Ascending aorta (tissue), 2 donors: ENCODE measurements around the gene CHCT1. TPM values are rescaled to one million over a fixed set of nuclear protein-coding genes. Genes with fewer than 3 reads are reported as not detected.

Experiments
- DNase-seq, 2 donors: peaks; one replicate each; pipeline ENCODE4 v3.0.0-alpha.2; 2019; ENCODE audit warnings: low spot score in 2 of 2
- H3K27ac ChIP-seq, 2 donors: fragments of 200-600 bp; sonication (generic); one replicate each; pipeline ENCODE4 v1.5.1; 2016 to 2017; ENCODE audit warnings: mild to moderate bottlenecking in 1 of 2
- H3K27me3 ChIP-seq: fragments of 200-600 bp; sonication (generic); one replicate; pipeline ENCODE4 v1.5.1; 2017
- H3K36me3 ChIP-seq, 2 donors: fragments of 200-600 bp; sonication (generic); one replicate each; pipeline ENCODE4 v1.5.1; 2016
- H3K4me1 ChIP-seq, 2 donors: fragments of 200-600 bp; sonication (generic); one replicate each; pipeline ENCODE4 v1.5.1; 2016 to 2017; ENCODE audit warnings: mild to moderate bottlenecking in 1 of 2
- H3K4me3 ChIP-seq, 2 donors: fragments of 200-600 bp; sonication (generic); one replicate each; pipeline ENCODE4 v1.5.1; 2016 to 2017; ENCODE audit warnings: mild to moderate bottlenecking in 1 of 2
- H3K9me3 ChIP-seq, 2 donors: fragments of 200-600 bp; sonication (generic); one replicate each; pipeline ENCODE4 v1.5.1; 2016
- CTCF ChIP-seq, 3 experiments: fragments of 200-600 bp in 2 of 3; fragments of 450-650 bp in 1 of 3; sonication (generic) in 2 of 3; IDR thresholded peaks; one replicate each; pipeline ENCODE4 v1.5.1; 2016 to 2019; ENCODE audit warnings: antibody characterized with exemption in 3 of 3, mild to moderate bottlenecking in 1 of 3, moderate library complexity in 1 of 3
- intact Hi-C: fragments of 100-400 bp; cut with DNase I; formaldehyde crosslinking; loops from one replicate; pipeline ENCODE4 v1.15.1; 2023
- total RNA-seq: library from RNA; depleted of rRNA; stranded (reverse); fragments of >200 nt; gene quantifications from one replicate; pipeline ENCODE4 v1.1.0, GENCODE V29; 2016

Gene CHCT1
- total RNA-seq, 1 donor from 2014 or later, result not detected

DNA sequence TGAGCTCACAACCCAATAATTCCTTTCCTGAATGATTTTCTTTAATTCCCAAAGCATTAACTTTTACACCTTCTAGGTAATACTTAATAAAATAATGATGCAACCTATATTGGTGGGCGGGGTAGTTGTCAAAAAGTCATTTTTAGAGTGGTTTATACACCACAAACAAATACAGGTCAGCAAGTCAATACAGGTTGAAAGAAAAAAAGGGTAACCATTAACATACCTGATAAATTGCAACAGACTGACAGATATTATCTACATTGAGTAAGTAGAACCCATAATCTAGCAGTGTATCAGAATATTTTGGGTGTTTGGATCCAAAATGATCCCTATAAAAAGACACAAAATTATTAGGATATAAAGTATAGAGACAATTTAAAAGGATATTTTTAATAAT, 39.3 kb downstream of the CHCT1 start:
- intact Hi-C loops, result loop anchor here (10.0 kb wide), 1 partner anchor 63 kb away; the partner anchor contains the start of gene APPBP2
- no peak overlapping the region for H3K4me3 ChIP-seq
- no peak overlapping the region for H3K27ac ChIP-seq
- H3K36me3 ChIP-seq, result peaks cover 54 to 67% of the 10 kb centered on the region in 2 donors
- H3K4me1 ChIP-seq, result peaks cover 3 to 8% of the 10 kb centered on the region in 2 donors
- no peaks in the 10 kb centered on the region for H3K27me3 ChIP-seq
- DNase-seq, result no peak
- TF ChIP-seq CTCF (IDR thresholded peaks at IDR 0.05), result no peak
- H3K9me3 ChIP-seq, result no peaks in the 10 kb centered on the region

- Histone ChIP-seq H3K9me3 (no peaks in the 10 kb centered on the region), H3K27me3 (no peaks in the 10 kb centered on the region), H3K4me1 (peaks cover 3 to 16% of the 10 kb centered on the region in 2 donors), H3K27ac (peak overlapping the region in 1 of 2 donors; percentile 62), H3K4me3 (no peak overlapping the region), H3K36me3 (peaks cover 50 to 53% of the 10 kb centered on the region in 2 donors)
- no peak for DNase-seq
- intact Hi-C loops, result loop anchor here (10.0 kb wide), 1 partner anchor 62 kb away; the partner anchor contains the start of gene APPBP2
- TF ChIP-seq CTCF (IDR thresholded peaks at IDR 0.05), result no peak
Observed at GRCh38 chr17:60463157-60463835, 41.0 kb downstream of the CHCT1 start.

DNA sequence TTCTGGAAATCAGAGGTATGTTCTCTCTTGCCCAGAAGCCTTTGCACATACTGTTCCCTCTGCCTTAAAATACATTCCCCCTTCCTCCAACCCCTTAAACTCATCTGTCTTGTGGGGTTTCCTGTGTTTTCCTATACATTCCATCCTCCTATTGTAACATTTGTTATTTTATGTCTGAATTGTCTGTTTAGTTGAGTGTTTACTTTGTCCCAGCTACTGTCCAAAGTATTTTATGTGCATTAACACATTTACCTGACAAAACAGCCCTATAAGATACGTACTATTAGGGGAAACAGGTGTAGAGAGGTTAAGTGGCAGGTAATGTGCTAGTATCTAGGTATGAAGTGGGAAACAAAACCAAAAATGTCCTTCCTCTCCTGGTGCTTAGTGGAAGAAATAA, 42.1 kb downstream of the CHCT1 start:
- DNase-seq, result no peak
- H3K27me3 ChIP-seq, result no peaks in the 10 kb centered on the region
- H3K36me3 ChIP-seq, result peaks cover 42 to 45% of the 10 kb centered on the region in 2 donors
- no peak for TF ChIP-seq CTCF (IDR thresholded peaks at IDR 0.05)
- no peaks in the 10 kb centered on the region for H3K9me3 ChIP-seq
- peak overlapping the region in 1 of 2 donors; percentile 62 for H3K27ac ChIP-seq
- no peak overlapping the region for H3K4me3 ChIP-seq
- intact Hi-C loops, result loop anchor here (10.0 kb wide), 1 partner anchor 60 kb away; the partner anchor contains the start of gene APPBP2
- peaks cover 3 to 26% of the 10 kb centered on the region in 2 donors for H3K4me1 ChIP-seq

GRCh38 chr17:60468371-60468770, 46.1 kb downstream of the CHCT1 start:
- TF ChIP-seq CTCF (IDR thresholded peaks at IDR 0.05), result no peak
- Histone ChIP-seq H3K27me3 (no peaks in the 10 kb centered on the region), H3K36me3 (peaks cover 17 to 30% of the 10 kb centered on the region in 2 donors), H3K9me3 (no peaks in the 10 kb centered on the region), H3K4me3 (no peak overlapping the region), H3K4me1 (peaks cover 4 to 28% of the 10 kb centered on the region in 2 donors), H3K27ac (peak overlapping the region in 1 of 2 donors; percentile 20)
- intact Hi-C loops, result loop anchor here (10.0 kb wide), 1 partner anchor 56 kb away; the partner anchor contains the start of gene APPBP2
- no peak for DNase-seq

- no peak for DNase-seq
- Histone ChIP-seq H3K27me3 (no peaks in the 10 kb centered on the region), H3K9me3 (no peaks in the 10 kb centered on the region), H3K4me3 (no peak overlapping the region), H3K27ac (no peak overlapping the region), H3K36me3 (peaks cover 0 to 11% of the 10 kb centered on the region in 2 donors), H3K4me1 (peaks cover 4 to 26% of the 10 kb centered on the region in 2 donors)
- no peak for TF ChIP-seq CTCF (IDR thresholded peaks at IDR 0.05)
- intact Hi-C loops, result no loop called here
Observed at GRCh38 chr17:60471451-60471850, 49.2 kb downstream of the CHCT1 start.
